Tibial nerve (tissue), 4 donors: ENCODE measurements around the gene RNF212B. TPM values are rescaled to one million over a fixed set of nuclear protein-coding genes. Genes with fewer than 3 reads are reported as not detected.

Experiments used
- DNase-seq, 2 donors: peaks; one replicate each; pipeline ENCODE4 v3.0.0-alpha.2; 2019; ENCODE audit warnings: low spot score in 2 of 2
- H3K27ac ChIP-seq, 4 donors: fragments of 200-600 bp; sonication (generic) in 3 of 4; one replicate each; pipeline ENCODE4 v1.5.1; 2017 to 2019; ENCODE audit warnings: mild to moderate bottlenecking in 1 of 4
- H3K27me3 ChIP-seq, 2 donors: fragments of 200-600 bp; sonication (generic) in 1 of 2; one replicate each; pipeline versions ENCODE4 v1.5.1 to v1.6.0; 2017 to 2019
- H3K36me3 ChIP-seq, 3 donors: fragments of 200-600 bp; sonication (generic); one replicate each; pipeline ENCODE4 v1.5.1; 2018 to 2019
- H3K4me1 ChIP-seq, 4 donors: fragments of 200-600 bp; sonication (generic) in 3 of 4; one replicate each; pipeline ENCODE4 v1.5.1; 2017 to 2019
- H3K4me3 ChIP-seq, 4 donors: fragments of 200-600 bp; sonication (generic) in 3 of 4; one replicate each; pipeline ENCODE4 v1.5.1; 2017 to 2019; ENCODE audit warnings: mild to moderate bottlenecking in 1 of 4, moderate library complexity in 1 of 4
- H3K9me3 ChIP-seq, 4 donors: fragments of 200-600 bp; sonication (generic) in 3 of 4; one replicate each; pipeline ENCODE4 v1.5.1; 2017 to 2019
- CTCF ChIP-seq, 5 experiments: fragments of 200-600 bp in 3 of 5; fragments of 450-650 bp in 2 of 5; sonication (generic) in 3 of 5; IDR thresholded peaks; one replicate each; pipeline ENCODE4 v1.5.1; 2016 to 2019; ENCODE audit warnings: antibody characterized with exemption in 5 of 5, mild to moderate bottlenecking in 3 of 5, moderate library complexity in 2 of 5
- EP300 ChIP-seq, 2 donors: sonication (generic); formaldehyde crosslinking; IDR thresholded peaks; one replicate each; pipeline ENCODE4 v1.6.1; 2017; ENCODE audit warnings: antibody characterized with exemption in 2 of 2, mild to moderate bottlenecking in 1 of 2
- POLR2A ChIP-seq, 2 donors: fragments of 450-650 bp; IDR thresholded peaks; one replicate each; pipeline ENCODE4 v1.6.1; 2017; ENCODE audit warnings: antibody characterized with exemption in 2 of 2, mild to moderate bottlenecking in 2 of 2, moderate library complexity in 2 of 2
- WGBS, 2 donors: methylation state at CpG; one replicate each; pipeline ENCODE4 v1.1.5; 2018; 5-methylcytosine and 5-hydroxymethylcytosine counted together
- total RNA-seq, 4 donors: library from RNA; depleted of rRNA; stranded (reverse); fragments of >200 nt; gene quantifications; one replicate each; pipeline ENCODE4 v1.1.0, GENCODE V29; 2016

The RNF212B gene
- total RNA-seq, 4 donors from 2014 or later: not detected

- no peak for TF ChIP-seq POLR2A (IDR thresholded peaks at IDR 0.05)
- TF ChIP-seq EP300 (IDR thresholded peaks at IDR 0.05): no peak
- no peak for TF ChIP-seq CTCF (IDR thresholded peaks at IDR 0.05)
- peaks cover 0 to 7% (median 0%) of the 10 kb centered on the region in 3 donors for H3K36me3 ChIP-seq
- peak overlapping the region; percentile 95 to 98 (median 97) for H3K27ac ChIP-seq
- H3K27me3 ChIP-seq: no peaks in the 10 kb centered on the region
- 26% methylated on average over 9 of the region's 9 CpGs for WGBS, 2 donors
- peaks cover 0 to 32% (median 9%) of the 10 kb centered on the region in 4 donors for H3K4me1 ChIP-seq
- no peak for DNase-seq
- no peaks in the 10 kb centered on the region for H3K9me3 ChIP-seq
- peak overlapping the region; percentile 60 to 98 (median 94) for H3K4me3 ChIP-seq
Measured at GRCh38 chr14:23284654-23285529, 47.2 kb downstream of the RNF212B start.

- WGBS, 2 donors: 0% methylated on average over 17 of the region's 22 CpGs
- H3K4me1 ChIP-seq: peaks cover 0 to 27% (median 9%) of the 10 kb centered on the region in 4 donors
- H3K27me3 ChIP-seq: no peaks in the 10 kb centered on the region
- TF ChIP-seq CTCF (IDR thresholded peaks at IDR 0.05) (no peak), POLR2A (IDR thresholded peaks at IDR 0.05) (no peak), EP300 (IDR thresholded peaks at IDR 0.05) (no peak)
- no peak for DNase-seq
- H3K27ac ChIP-seq: peak overlapping the region; percentile 95 to 98 (median 97)
- no peaks in the 10 kb centered on the region for H3K9me3 ChIP-seq
- peak overlapping the region; percentile 60 to 98 (median 94) for H3K4me3 ChIP-seq
- H3K36me3 ChIP-seq: peaks cover 0 to 7% (median 0%) of the 10 kb centered on the region in 3 donors
Measured at GRCh38 chr14:23285530-23286019, 47.8 kb downstream of the RNF212B start.

GRCh38 chr14:23286020-23286901 lies 48.5 kb downstream of the RNF212B start, which contains the start of gene HOMEZ:
Gene HOMEZ (minus strand): TSS chr14:23286132. CDS start chr14:23285952, 180 bp downstream.
- H3K4me1 ChIP-seq: peaks cover 0 to 27% (median 9%) of the 10 kb centered on the region in 4 donors
- peak within 1 kb of the TSS; percentile 95 to 98 (median 97) for H3K27ac ChIP-seq
- no peaks in the 10 kb centered on the region for H3K9me3 ChIP-seq
- TF ChIP-seq EP300 (IDR thresholded peaks at IDR 0.05): peak; percentile 58 to 94
- peak; percentile 60 to 88 for TF ChIP-seq POLR2A (IDR thresholded peaks at IDR 0.05)
- peak in 4 of 5 experiments; percentile 20 to 66 (median 45) for TF ChIP-seq CTCF (IDR thresholded peaks at IDR 0.05)
- no peaks in the 10 kb centered on the region for H3K27me3 ChIP-seq
- DNase-seq: peak; percentile 98 to 99
- peak within 1 kb of the TSS; percentile 60 to 98 (median 94) for H3K4me3 ChIP-seq
- 2% methylated on average over 14 to 35 of the region's 53 CpGs for WGBS, 2 donors
- peaks cover 0 to 6% (median 0%) of the 10 kb centered on the region in 3 donors for H3K36me3 ChIP-seq

- Histone ChIP-seq H3K36me3 (no peaks in the 10 kb centered on the region), H3K27me3 (no peaks in the 10 kb centered on the region), H3K4me3 (peak overlapping the region; percentile 60 to 98 (median 94)), H3K9me3 (no peaks in the 10 kb centered on the region), H3K27ac (peak overlapping the region; percentile 95 to 98 (median 97)), H3K4me1 (peaks cover 0 to 27% (median 9%) of the 10 kb centered on the region in 4 donors)
- WGBS, 2 donors: 55 to 57% methylated on average over 6 of the region's 6 CpGs
- TF ChIP-seq EP300 (IDR thresholded peaks at IDR 0.05): no peak
- TF ChIP-seq POLR2A (IDR thresholded peaks at IDR 0.05): no peak
- TF ChIP-seq CTCF (IDR thresholded peaks at IDR 0.05): no peak
- no peak for DNase-seq
Measured at GRCh38 chr14:23286902-23287479, 49.3 kb downstream of the RNF212B start.
